ENCODE results near the gene ACOX3.
"Not testable (repeated sequence)": the region's sequence is repeated elsewhere in the genome, so short reads cannot be mapped to it uniquely, and the experiment has no call there.

ACOX3 gene

GRCh38 chr4:8348071-8348470, 92.5 kb downstream of the ACOX3 start:
- DNase-seq, result no peak

- no peak for DNase-seq
Measured at GRCh38 chr4:8347660-8348059, 92.9 kb downstream of the ACOX3 start.

GRCh38 chr4:8346838-8347605, 93.5 kb downstream of the ACOX3 start:
- DNase-seq, result no peak

GRCh38 chr4:8345946-8346814, 94.3 kb downstream of the ACOX3 start:
- no peak for DNase-seq

- DNase-seq, result no peak
Measured at GRCh38 chr4:8345053-8345945, 95.2 kb downstream of the ACOX3 start.

- no peak for DNase-seq
Measured at GRCh38 chr4:8344377-8344776, 96.1 kb downstream of the ACOX3 start.

- DNase-seq, result no peak
Measured at GRCh38 chr4:8343967-8344331, 96.6 kb downstream of the ACOX3 start.

- no peak for DNase-seq
Measured at GRCh38 chr4:8343262-8343966, 97.1 kb downstream of the ACOX3 start.

- no peak for DNase-seq
Measured at GRCh38 chr4:8342651-8343261, 97.8 kb downstream of the ACOX3 start.

- no peak for DNase-seq
Measured at GRCh38 chr4:8341691-8342090, 98.8 kb downstream of the ACOX3 start.

- not testable (repeated sequence) for DNase-seq
Measured at GRCh38 chr4:8341281-8341680, 99.2 kb downstream of the ACOX3 start.

- no peak for DNase-seq
Measured at GRCh38 chr4:8340781-8341241, 99.7 kb downstream of the ACOX3 start.

GRCh38 chr4:8338351-8338961, 102.1 kb downstream of the ACOX3 start:
- DNase-seq, result no peak

- no peak for DNase-seq
Measured at GRCh38 chr4:8336412-8337075, 104.0 kb downstream of the ACOX3 start.

GRCh38 chr4:8335848-8336247, 104.7 kb downstream of the ACOX3 start:
- DNase-seq, result no peak

- no peak for DNase-seq
Measured at GRCh38 chr4:8334786-8335460, 105.6 kb downstream of the ACOX3 start.

GRCh38 chr4:8333726-8334460, 106.6 kb downstream of the ACOX3 start:
- DNase-seq, result no peak

- DNase-seq, result no peak
Measured at GRCh38 chr4:8332891-8333331, 107.6 kb downstream of the ACOX3 start.

Data from HCEC 1CT (cell line).